Hepatocyte (in vitro differentiated cells): ENCODE data around the gene CYP17A1.

Experiments used
- EZH2 ChIP-seq: fragments of 200-600 bp; sonication (generic); IDR thresholded peaks from 2 replicates; pipeline ENCODE4 v1.6.1; 2016; ENCODE audit warnings: antibody characterized with exemption, mild to moderate bottlenecking, borderline replicate concordance
- TF ChIP-seq, protein P1 (sequence below): fragments of 200-600 bp; sonication (generic); IDR thresholded peaks from 2 replicates; pipeline ENCODE4 v1.5.1; 2016; ENCODE audit warnings: antibody characterized with exemption, mild to moderate bottlenecking; ENCODE audit not compliant: poor library complexity

DNA sequence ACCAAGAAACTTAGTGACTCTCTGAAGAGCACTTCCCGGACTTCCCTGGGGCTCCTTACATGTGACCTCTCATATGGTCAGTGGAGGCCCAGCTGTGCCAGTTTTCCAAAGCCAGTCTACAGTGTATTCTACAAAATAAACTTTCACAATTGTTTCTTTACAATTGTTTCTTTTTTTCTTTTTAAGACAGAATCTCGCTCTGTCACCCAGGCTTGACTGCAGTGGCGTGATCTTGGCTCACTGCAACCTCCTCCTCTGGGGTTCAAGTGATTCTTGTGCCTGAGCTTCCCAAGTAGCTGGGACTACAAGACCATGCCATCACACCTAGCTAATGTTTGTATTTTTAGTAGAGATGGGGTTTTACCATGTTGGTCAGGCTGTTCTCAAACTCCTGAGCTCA is 25.9 kb downstream of the CYP17A1 start:
- TF ChIP-seq, protein P1, sequence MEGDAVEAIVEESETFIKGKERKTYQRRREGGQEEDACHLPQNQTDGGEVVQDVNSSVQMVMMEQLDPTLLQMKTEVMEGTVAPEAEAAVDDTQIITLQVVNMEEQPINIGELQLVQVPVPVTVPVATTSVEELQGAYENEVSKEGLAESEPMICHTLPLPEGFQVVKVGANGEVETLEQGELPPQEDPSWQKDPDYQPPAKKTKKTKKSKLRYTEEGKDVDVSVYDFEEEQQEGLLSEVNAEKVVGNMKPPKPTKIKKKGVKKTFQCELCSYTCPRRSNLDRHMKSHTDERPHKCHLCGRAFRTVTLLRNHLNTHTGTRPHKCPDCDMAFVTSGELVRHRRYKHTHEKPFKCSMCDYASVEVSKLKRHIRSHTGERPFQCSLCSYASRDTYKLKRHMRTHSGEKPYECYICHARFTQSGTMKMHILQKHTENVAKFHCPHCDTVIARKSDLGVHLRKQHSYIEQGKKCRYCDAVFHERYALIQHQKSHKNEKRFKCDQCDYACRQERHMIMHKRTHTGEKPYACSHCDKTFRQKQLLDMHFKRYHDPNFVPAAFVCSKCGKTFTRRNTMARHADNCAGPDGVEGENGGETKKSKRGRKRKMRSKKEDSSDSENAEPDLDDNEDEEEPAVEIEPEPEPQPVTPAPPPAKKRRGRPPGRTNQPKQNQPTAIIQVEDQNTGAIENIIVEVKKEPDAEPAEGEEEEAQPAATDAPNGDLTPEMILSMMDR: no peak
- TF ChIP-seq EZH2: no peak
